ENCODE results near the gene ICE1. TPM values are rescaled to one million over a fixed set of nuclear protein-coding genes. Genes with fewer than 3 reads are reported as not detected.
A peak's percentile ranks its signal among the peaks of the same experiment; 100 is the strongest.

ICE1 gene, protein sequence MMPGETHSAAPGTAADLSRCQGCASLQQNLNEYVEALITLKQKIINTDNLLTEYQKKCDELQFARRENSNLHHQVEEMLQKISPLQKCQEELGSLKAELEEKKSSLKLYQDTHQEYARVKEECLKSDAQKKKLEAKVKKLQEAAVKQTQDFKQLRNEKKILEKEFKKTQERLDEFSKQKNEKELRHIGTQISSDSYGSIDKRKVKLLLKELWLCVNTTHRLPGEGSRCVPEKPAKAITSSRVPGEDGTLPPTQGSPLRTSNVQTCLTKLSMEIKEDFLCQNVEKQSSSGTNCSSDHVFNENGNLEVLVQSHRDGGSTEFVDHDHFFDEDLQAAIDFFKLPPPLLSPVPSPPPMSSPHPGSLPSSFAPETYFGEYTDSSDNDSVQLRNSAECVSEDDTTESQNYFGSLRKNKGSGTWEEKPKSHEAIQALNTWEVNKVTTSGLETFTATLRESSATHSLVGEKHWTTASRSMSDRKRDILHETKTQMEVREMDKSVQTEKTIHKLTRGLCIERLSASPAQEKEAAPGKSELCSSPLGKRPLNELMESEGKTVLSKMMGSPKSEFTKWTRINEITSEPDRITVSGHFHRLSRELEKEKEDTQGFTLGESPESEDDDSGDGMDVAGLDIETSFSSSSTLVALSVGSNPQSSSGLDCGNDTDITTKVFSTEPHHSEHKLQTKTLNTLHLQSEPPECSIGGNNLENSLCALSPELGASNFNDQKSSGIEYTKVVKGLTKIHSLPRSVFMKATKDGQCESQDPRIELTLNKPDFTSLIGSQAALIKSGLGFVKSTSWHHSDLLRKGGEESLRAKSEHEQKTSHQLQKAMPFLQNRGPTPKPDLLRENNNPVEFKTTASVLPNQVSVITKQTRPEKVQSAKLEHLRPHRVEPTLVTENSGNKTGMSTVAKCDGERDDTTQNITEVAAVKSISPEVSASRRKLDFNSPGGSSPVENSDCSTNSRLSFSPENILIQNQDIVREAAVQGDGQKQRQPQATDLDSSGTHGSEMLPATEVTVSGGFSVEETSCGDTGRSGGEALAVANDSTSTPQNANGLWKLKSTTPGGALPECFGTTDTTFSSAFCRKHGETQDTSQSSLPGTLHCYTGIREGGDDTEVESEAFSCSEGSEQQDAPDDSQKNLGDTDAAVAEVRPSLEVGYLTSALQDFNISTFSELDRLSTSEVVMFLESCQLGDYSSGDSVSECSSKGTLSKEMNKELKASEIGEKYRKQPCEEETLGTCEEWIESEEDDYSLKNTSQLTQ (N-terminal part only)
- total RNA-seq, result 31.8 and 33.9 TPM in 2 replicates

DNA sequence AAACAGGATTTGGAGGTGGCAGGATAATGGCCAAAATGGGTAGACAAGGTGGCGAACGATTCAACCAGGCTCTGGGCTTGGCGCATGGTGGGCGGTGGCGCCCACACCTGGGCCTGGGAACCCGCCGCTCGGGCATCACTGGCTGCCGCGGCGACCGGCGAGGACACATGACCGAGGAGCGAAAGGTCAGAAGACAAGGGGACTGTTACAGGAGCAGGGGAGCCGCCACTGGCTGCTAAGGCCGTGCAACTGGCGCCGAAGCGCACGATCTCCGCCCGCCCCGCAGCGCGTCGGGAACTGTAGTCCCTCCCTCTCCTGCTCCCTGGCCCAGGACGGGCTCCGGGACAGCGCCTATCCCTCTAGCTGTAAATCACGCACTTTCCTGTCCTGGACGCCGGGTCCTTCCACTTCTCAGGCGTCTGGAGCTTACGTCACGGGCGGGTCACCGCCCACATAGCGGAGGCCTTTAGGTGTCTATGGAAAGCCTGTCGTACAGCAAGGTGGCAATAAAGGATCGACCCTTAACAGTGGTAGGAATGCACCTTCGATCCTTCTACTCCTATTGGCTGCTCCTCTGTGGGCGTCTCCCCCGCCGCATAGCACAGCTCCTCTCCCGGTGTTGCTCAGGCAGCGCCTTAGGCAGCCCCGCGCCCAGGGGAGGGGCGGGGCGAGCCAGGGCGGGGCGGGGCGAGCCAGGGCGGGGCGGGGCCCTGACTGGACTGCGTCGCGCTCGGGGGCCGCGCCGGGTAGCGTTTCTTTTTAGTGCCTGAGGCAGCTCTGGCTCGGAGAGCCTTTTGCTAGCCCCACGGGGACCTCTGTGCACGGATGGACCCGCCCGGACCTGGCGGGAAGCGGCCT, at the start of gene ICE1:
Gene ICE1 (plus strand): TSS at position 717 of the 858 bp plus-strand sequence. CDS start 239 bp downstream, outside the sequence.
- Mint-ChIP-seq H3K9me3 (no peaks in the 10 kb centered on the region), H3K4me3 (ENCODE audit: low read depth) (peak within 1 kb of the TSS; percentile 91), H3K4me1 (ENCODE audit: low read depth) (peaks cover 16% of the 10 kb centered on the region), H3K36me3 (ENCODE audit: low read depth) (no peaks in the 10 kb centered on the region), H3K27me3 (ENCODE audit: low read depth) (no peaks in the 10 kb centered on the region), H3K27ac (peak within 1 kb of the TSS; percentile 90)
- intact Hi-C loops (cut with micrococcal nuclease), result loop anchor here (1.0 to 5.0 kb wide), 8 partner anchors 60 to 1407 kb away; partner anchors contain the start of genes MED10, NSUN2, SRD5A1 and TENT4A
- DNase-seq (ENCODE audit: low spot score), result peak; percentile 91

DNA sequence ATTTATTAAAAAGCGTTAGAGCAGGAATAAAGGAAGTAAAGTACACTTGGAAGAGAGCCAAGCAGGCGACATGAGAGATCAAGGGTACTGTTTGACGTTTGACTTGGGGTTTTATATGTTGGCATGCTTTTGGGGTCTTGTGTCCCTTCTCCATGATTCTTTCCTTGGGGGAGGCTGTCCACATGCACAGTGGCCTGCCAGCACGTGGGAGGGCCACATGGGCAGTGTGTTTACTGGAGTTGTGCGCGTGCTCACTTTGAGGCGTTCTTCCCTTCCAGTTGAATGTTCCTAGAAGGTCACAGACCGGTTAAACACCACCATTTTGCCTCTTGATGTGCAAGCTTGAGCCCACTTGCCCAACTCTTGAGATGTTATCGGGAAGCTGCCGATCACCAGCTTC, 49.5 kb upstream of the ICE1 start:
- H3K4me3 Mint-ChIP-seq (ENCODE audit: low read depth), result no peak overlapping the region
- H3K27me3 Mint-ChIP-seq (ENCODE audit: low read depth), result no peaks in the 10 kb centered on the region
- intact Hi-C loops (cut with micrococcal nuclease), result no loop called here
- no peak overlapping the region for H3K27ac Mint-ChIP-seq
- H3K4me1 Mint-ChIP-seq (ENCODE audit: low read depth), result no peaks in the 10 kb centered on the region
- H3K9me3 Mint-ChIP-seq, result no peaks in the 10 kb centered on the region
- DNase-seq (ENCODE audit: low spot score), result no peak
- no peaks in the 10 kb centered on the region for H3K36me3 Mint-ChIP-seq (ENCODE audit: low read depth)

DNA sequence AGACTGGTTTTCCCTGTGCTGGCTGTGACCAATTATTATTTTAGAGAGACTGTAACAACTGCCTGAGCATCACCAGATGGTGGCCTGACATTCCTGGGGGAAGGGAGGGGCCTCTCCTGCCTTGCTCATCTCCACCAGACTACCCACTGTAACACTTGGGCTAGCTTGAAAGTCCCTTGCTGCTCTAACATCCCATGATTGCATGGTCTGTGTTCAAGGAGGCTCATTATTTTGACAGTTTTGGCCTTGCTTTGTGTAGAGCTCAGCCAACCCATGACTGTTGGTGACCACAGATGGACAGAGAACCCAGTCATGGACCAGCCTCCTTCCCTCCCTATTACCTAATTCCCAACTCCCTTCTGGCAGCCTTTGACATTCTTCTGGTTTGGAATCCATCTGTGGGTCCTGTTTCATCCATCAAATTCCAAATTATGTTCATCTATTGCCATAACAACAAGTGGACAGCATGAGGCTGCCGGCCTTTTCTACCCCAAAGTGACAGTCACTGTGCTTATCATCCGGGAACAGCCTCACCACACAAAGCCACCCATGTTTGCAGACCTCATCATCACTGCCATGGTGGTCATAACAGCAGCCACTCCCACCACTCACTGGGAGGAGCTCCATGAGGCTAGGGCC, 49.0 kb upstream of the ICE1 start:
- no peak overlapping the region for H3K4me3 Mint-ChIP-seq (ENCODE audit: low read depth)
- no peaks in the 10 kb centered on the region for H3K4me1 Mint-ChIP-seq (ENCODE audit: low read depth)
- H3K36me3 Mint-ChIP-seq (ENCODE audit: low read depth), result no peaks in the 10 kb centered on the region
- H3K27ac Mint-ChIP-seq, result no peak overlapping the region
- H3K27me3 Mint-ChIP-seq (ENCODE audit: low read depth), result no peaks in the 10 kb centered on the region
- intact Hi-C loops (cut with micrococcal nuclease), result no loop called here
- DNase-seq (ENCODE audit: low spot score), result no peak
- no peaks in the 10 kb centered on the region for H3K9me3 Mint-ChIP-seq

DNA sequence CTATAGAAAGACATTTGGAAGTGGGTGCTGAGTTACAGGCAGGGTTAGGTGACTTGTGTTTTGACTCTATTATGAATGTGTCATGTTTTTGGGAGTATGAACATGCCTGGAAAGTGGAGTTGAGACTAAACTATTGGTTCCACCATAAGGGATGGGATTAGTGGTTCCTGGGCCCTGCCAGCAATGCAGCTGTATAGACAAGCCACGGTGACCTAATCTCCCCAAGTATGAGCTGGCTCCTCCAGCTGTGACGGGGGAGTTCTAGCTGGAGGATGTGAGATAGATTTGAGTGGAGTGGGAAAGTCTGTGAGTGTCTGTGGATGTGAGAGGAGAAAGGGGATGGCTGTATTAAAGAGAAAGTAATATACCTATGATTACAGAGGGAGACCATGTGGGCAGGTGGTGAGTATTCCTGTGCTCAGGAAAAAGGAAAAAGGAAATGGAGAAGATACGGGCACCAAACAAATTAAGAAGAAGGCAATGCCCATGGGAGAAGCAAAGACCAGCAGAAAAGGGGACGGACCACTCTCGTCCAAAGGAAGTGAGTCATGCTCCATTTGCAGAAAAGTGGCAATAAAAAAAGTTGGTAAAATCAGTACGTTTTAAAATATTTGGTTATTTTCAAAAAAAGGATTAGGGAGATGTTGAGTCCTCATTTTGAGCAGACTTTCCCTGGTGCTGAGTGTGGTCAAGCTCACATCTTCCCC, 48.3 kb upstream of the ICE1 start:
- H3K9me3 Mint-ChIP-seq, result no peaks in the 10 kb centered on the region
- no peaks in the 10 kb centered on the region for H3K27me3 Mint-ChIP-seq (ENCODE audit: low read depth)
- no peak for DNase-seq (ENCODE audit: low spot score)
- H3K36me3 Mint-ChIP-seq (ENCODE audit: low read depth), result no peaks in the 10 kb centered on the region
- no peaks in the 10 kb centered on the region for H3K4me1 Mint-ChIP-seq (ENCODE audit: low read depth)
- intact Hi-C loops (cut with micrococcal nuclease), result no loop called here
- H3K27ac Mint-ChIP-seq, result no peak overlapping the region
- H3K4me3 Mint-ChIP-seq (ENCODE audit: low read depth), result no peak overlapping the region

DNA sequence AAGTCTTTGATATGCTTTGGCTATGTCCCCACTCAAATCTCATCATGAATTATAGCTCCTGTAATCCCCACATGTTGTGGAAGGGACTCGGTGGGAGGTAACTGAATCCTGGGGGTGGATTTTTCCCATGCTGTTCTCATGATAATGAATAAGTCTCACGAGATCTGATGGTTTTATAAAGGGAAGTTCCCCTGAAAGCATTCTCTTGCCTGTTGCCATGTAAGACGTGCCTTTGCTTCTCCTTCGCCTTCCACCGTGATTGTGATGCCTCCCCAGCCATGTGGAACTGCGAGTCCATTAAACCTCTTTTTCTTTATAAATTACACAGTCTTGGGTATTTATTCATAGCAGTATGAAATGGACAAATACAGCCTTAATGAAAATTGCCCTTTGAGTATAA, 44.7 kb upstream of the ICE1 start:
- Mint-ChIP-seq H3K4me1 (ENCODE audit: low read depth) (no peaks in the 10 kb centered on the region), H3K9me3 (no peaks in the 10 kb centered on the region), H3K36me3 (ENCODE audit: low read depth) (no peaks in the 10 kb centered on the region), H3K4me3 (ENCODE audit: low read depth) (no peak overlapping the region), H3K27ac (no peak overlapping the region), H3K27me3 (ENCODE audit: low read depth) (no peaks in the 10 kb centered on the region)
- intact Hi-C loops (cut with micrococcal nuclease), result no loop called here
- DNase-seq (ENCODE audit: low spot score), result no peak

DNA sequence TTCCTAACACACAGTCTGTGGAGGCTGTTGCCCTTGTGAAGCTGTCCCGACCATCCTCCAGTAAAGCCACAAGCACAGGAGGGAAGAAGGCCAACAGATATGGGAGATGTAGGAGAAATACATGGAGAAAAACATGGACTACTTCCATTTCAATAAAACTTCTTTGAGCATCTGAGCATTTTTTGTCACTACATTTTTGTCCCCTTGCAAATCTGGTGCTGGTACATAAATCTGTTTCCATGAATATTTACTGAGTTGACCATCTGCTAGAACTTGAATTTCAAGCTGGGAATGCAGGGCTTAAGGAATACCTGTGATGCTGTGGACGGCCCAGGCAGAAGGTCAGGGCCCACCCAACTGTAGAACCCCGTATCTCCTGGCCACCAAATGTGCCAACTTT, 43.9 kb upstream of the ICE1 start:
- Mint-ChIP-seq H3K4me3 (ENCODE audit: low read depth) (no peak overlapping the region), H3K27ac (no peak overlapping the region), H3K9me3 (no peaks in the 10 kb centered on the region), H3K4me1 (ENCODE audit: low read depth) (no peaks in the 10 kb centered on the region), H3K27me3 (ENCODE audit: low read depth) (no peaks in the 10 kb centered on the region), H3K36me3 (ENCODE audit: low read depth) (no peaks in the 10 kb centered on the region)
- intact Hi-C loops (cut with micrococcal nuclease), result no loop called here
- DNase-seq (ENCODE audit: low spot score), result no peak

DNA sequence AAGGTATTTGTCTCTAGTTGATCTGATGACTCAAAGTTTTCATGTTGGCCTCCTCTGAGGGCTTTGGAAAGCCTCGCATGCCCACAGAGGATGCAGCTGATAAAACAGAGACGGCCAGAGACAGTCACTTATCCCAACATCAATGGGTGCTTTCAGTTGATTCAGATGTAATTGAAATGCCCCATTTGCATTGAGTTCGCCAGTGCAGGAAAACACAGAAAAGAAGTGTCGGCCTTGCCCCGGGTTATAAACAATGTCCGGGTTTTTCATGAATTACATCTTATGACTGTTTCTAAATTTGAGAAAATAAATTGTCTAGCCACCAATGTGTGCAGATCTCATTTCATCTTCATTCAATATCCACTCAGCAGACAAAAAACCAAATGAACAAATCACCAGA, 42.2 kb upstream of the ICE1 start:
- Mint-ChIP-seq H3K36me3 (ENCODE audit: low read depth) (no peaks in the 10 kb centered on the region), H3K9me3 (no peaks in the 10 kb centered on the region), H3K4me3 (ENCODE audit: low read depth) (no peak overlapping the region), H3K4me1 (ENCODE audit: low read depth) (no peaks in the 10 kb centered on the region), H3K27ac (no peak overlapping the region), H3K27me3 (ENCODE audit: low read depth) (no peaks in the 10 kb centered on the region)
- intact Hi-C loops (cut with micrococcal nuclease), result no loop called here
- no peak for DNase-seq (ENCODE audit: low spot score)

DNA sequence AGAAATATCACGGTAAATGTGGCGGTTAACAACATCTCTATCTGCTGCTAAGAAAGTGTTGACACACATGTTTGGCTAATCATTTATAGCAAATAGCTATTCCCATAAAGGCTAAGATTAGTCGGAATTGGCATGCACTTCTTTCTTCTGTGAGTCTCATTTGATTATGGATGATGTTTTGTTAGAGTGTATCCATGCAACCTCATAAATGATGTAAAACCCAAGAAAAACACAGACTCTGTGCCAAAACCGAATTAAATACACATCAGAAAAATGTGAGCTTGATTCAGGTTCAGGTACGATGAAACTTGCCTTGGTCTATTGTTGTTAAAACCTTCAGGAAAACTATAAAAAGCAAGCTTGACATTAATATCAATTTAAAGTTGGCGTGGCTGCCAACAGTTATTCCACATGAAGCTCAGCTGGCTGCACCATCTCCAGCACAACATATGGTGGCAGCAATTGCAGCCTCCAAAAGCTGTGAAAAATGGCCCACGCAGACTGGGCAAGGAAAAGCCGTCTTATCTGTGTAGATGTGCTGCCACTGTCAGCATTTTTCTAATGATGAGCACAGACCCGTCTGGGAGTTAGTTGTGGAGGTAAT, 41.1 kb upstream of the ICE1 start:
- no peak for DNase-seq (ENCODE audit: low spot score)
- intact Hi-C loops (cut with micrococcal nuclease), result no loop called here
- Mint-ChIP-seq H3K9me3 (no peaks in the 10 kb centered on the region), H3K4me3 (ENCODE audit: low read depth) (no peak overlapping the region), H3K27me3 (ENCODE audit: low read depth) (no peaks in the 10 kb centered on the region), H3K4me1 (ENCODE audit: low read depth) (no peaks in the 10 kb centered on the region), H3K36me3 (ENCODE audit: low read depth) (no peaks in the 10 kb centered on the region), H3K27ac (no peak overlapping the region)

DNA sequence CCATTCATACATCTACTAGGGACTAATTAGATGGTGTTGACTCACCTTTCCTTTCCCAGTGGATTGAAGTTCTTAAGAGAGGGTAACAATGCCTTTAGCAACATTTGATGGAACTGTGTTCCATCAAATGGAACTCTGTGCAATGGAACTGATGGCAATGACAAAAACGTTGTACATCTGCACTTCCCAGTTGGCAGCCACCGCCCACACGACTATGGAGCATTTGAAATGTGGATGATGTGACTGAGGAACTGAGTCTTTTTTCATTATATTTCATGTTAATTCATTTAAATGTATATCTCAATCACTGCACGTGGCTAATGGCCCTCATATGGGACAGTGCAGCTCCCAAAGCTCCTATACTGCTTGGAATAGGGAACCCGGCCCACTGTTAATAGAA, 39.0 kb upstream of the ICE1 start:
- DNase-seq (ENCODE audit: low spot score), result no peak
- no peaks in the 10 kb centered on the region for H3K9me3 Mint-ChIP-seq

DNA sequence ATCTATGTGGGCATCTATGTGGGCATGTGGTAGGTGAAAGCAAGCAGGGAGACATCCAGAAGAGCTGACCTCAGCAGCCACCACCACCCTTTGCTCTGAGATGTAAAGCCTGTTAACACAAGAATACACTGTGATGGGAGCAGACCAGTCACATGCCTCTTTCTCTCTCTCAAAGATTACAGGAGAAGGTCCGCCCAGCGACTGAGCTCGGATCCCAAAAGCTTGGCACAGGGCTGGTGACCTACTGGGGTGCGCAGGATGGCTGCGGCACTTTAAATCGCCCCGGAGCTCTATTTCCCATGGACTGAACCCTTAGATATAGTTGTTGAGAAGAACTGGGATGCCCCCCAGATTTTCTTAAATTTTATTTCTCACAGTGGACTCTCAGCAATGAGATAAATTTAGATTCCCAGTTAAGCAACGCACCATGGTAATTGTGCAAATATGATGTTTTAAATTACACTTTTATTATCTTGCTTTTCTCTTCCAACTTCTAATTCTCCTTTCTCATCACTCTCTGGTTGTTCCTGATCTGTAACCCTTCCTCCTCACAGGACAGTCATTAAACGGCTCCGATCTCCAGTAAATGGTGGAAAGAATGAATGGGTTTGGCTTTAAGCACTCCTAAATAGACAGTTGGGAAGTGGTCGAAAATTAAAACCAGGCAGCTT, 37.7 kb upstream of the ICE1 start:
- Mint-ChIP-seq H3K27me3 (ENCODE audit: low read depth) (no peaks in the 10 kb centered on the region), H3K9me3 (no peaks in the 10 kb centered on the region), H3K36me3 (ENCODE audit: low read depth) (no peaks in the 10 kb centered on the region), H3K27ac (no peak overlapping the region), H3K4me3 (ENCODE audit: low read depth) (no peak overlapping the region), H3K4me1 (ENCODE audit: low read depth) (no peaks in the 10 kb centered on the region)
- intact Hi-C loops (cut with micrococcal nuclease), result no loop called here
- no peak for DNase-seq (ENCODE audit: low spot score)

More for the DNA sequence above, 39.0 kb upstream of the ICE1 start:
- Mint-ChIP-seq H3K4me3 (ENCODE audit: low read depth) (no peak overlapping the region), H3K4me1 (ENCODE audit: low read depth) (no peaks in the 10 kb centered on the region), H3K27ac (no peak overlapping the region), H3K27me3 (ENCODE audit: low read depth) (no peaks in the 10 kb centered on the region), H3K36me3 (ENCODE audit: low read depth) (no peaks in the 10 kb centered on the region)
- intact Hi-C loops (cut with micrococcal nuclease), result no loop called here

DNA sequence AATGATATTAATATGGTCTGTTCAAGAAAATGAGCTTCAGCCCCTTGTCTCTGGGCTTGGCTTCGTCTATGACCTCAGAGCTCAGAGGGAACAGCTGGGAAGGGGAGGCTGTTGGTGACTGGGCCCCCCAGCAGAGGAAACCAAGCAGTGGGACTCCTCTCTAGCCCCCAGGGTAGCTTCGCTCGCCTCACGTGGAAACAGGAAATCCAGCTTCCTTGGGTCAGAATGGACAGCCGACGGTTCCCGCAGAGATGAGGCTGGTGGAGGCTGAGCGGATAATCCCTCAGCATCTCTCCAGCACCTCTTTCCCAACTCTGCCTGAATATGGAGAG, 37.2 kb upstream of the ICE1 start:
- DNase-seq (ENCODE audit: low spot score), result no peak
- H3K4me3 Mint-ChIP-seq (ENCODE audit: low read depth), result no peak overlapping the region
- H3K9me3 Mint-ChIP-seq, result no peaks in the 10 kb centered on the region
- H3K36me3 Mint-ChIP-seq (ENCODE audit: low read depth), result no peaks in the 10 kb centered on the region
- H3K27me3 Mint-ChIP-seq (ENCODE audit: low read depth), result no peaks in the 10 kb centered on the region
- no peaks in the 10 kb centered on the region for H3K4me1 Mint-ChIP-seq (ENCODE audit: low read depth)
- H3K27ac Mint-ChIP-seq, result no peak overlapping the region
- intact Hi-C loops (cut with micrococcal nuclease), result no loop called here

All from activated T-helper 2 cell treated with anti-CD3 and anti-CD28 coated beads, Interferon-gamma antibody, Interleukin-2, Interleukin-4, amounts not matched to agents 10 μg/mL and 5 μg/mL and 100 μg/mL, durations not matched to agents 14 hours and 24 hours and 36 hours (primary cell).